Measurements from ENCODE around the gene MAN2B1. TPM values are rescaled to one million over a fixed set of nuclear protein-coding genes. Genes with fewer than 3 reads are reported as not detected.
A peak's percentile ranks its signal among the peaks of the same experiment; 100 is the strongest.

MAN2B1 gene
- polyA plus RNA-seq, 1 experiment: 66.9 TPM

DNA sequence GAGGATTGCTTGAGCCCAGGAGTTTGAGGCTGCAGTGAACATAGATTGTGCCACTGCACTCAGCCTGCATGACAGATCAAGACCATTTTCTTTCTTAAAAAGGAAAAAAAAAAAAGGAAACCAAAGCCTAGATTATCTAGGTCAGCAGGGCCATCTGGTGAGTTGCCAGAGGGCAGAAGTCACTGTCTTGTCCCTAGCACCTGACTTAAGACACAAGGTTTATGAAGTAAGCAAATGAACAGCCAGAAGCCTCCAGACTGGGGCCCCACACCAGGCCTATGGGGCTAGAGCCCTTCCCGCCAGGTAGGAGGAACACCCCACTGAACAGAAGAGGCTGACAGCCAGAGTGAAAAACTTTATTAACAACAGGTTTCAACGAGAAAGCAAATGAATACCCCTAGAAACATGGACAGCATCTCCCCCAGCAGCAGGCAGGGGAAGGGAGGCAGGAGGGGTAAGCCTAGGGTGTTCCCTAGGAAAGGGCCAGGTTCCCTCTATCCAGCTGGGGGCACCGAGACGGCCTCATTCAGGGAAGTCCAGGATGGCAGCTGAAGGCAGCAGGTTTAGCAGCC is 1.3 kb upstream of the MAN2B1 start:
- no peak for DNase-seq (ENCODE audit: low read depth)
- CTCF ChIA-PET: interaction anchor here (1.0 to 2.4 kb wide), 5 partner anchors 9 to 104 kb away, joined by 3 to 13 read pairs (median 3); no protein-coding TSS in a partner anchor
- peaks cover 12% of the 10 kb centered on the region for H3K36me3 ChIP-seq (ENCODE audit: control insufficient read depth, insufficient read depth, low read length)
- POLR2A ChIA-PET: no interaction called here
- no peaks in the 10 kb centered on the region for H3K27me3 ChIP-seq (ENCODE audit: control insufficient read depth, insufficient read depth, low read length)
- H3K4me3 ChIP-seq (ENCODE audit: low read depth, low read length): no peak overlapping the region; the same call in 1 of the 2 replicates
- TF ChIP-seq CTCF (IDR thresholded peaks at IDR 0.05; ENCODE audit: insufficient read depth, low read depth, low read length): no peak

DNA sequence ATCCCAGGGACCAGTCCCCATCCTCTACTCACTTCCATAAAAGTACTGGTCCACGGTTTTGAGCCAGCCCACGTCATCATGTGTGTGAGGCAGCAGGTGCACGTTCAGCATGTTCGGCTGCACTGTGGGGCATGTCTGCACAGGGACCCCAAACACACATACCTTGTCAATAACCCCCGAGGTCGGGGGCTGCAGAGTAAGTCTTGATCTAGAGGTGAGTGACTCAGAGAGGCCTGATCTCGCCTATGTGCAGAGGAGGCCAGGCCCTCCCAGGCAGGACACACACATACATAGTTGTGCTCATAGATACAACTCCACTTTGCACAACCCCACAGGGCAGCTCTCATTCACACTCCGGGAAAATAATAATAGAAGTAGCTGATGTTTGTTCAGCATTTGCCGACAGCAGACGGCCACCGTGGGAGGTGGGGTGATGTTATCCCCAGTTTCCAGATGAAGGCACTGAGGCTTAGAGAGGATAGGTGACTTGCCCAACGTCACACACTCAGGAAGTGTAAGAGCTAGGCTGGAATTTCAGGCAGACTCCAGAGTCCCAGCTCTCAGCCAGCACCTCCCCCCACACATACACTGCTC is 774 bp downstream of the MAN2B1 start:
- no peak for TF ChIP-seq CTCF (IDR thresholded peaks at IDR 0.05; ENCODE audit: insufficient read depth, low read depth, low read length)
- ChIA-PET CTCF (interaction anchor here (1.0 to 1.3 kb wide), 3 partner anchors 10 to 102 kb away, joined by 3 to 5 read pairs (median 4); no protein-coding TSS in a partner anchor), POLR2A (no interaction called here)
- no peaks in the 10 kb centered on the region for H3K27me3 ChIP-seq (ENCODE audit: control insufficient read depth, insufficient read depth, low read length)
- no peak for DNase-seq (ENCODE audit: low read depth)
- H3K4me3 ChIP-seq (ENCODE audit: low read depth, low read length): peak overlapping the region; percentile 71
- peaks cover 15% of the 10 kb centered on the region for H3K36me3 ChIP-seq (ENCODE audit: control insufficient read depth, insufficient read depth, low read length)

DNA sequence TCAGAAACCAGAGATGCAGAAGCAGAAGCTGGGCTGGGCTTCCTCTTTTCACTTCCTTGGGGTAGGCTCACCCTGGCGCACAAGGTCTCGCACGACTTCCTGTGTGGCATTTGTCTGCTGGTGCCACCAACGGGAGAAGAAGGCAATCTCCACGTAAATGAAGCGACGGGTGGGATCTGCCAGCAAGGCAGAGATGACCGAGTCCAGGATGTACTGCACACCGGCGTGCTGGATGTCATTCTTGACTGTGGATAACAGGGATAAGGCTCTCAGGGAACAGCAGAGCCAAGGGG is 1.3 kb downstream of the MAN2B1 start:
- Histone ChIP-seq H3K27me3 (ENCODE audit: control insufficient read depth, insufficient read depth, low read length) (no peaks in the 10 kb centered on the region), H3K36me3 (ENCODE audit: control insufficient read depth, insufficient read depth, low read length) (peaks cover 14% of the 10 kb centered on the region), H3K4me3 (ENCODE audit: low read depth, low read length) (no peak overlapping the region)
- POLR2A ChIA-PET: no interaction called here
- CTCF ChIA-PET: interaction anchor here (1.3 kb wide), 1 partner anchor 14 kb away, joined by 3 read pairs; no protein-coding TSS in a partner anchor
- no peak for TF ChIP-seq CTCF (IDR thresholded peaks at IDR 0.05; ENCODE audit: insufficient read depth, low read depth, low read length)
- DNase-seq (ENCODE audit: low read depth): no peak

DNA sequence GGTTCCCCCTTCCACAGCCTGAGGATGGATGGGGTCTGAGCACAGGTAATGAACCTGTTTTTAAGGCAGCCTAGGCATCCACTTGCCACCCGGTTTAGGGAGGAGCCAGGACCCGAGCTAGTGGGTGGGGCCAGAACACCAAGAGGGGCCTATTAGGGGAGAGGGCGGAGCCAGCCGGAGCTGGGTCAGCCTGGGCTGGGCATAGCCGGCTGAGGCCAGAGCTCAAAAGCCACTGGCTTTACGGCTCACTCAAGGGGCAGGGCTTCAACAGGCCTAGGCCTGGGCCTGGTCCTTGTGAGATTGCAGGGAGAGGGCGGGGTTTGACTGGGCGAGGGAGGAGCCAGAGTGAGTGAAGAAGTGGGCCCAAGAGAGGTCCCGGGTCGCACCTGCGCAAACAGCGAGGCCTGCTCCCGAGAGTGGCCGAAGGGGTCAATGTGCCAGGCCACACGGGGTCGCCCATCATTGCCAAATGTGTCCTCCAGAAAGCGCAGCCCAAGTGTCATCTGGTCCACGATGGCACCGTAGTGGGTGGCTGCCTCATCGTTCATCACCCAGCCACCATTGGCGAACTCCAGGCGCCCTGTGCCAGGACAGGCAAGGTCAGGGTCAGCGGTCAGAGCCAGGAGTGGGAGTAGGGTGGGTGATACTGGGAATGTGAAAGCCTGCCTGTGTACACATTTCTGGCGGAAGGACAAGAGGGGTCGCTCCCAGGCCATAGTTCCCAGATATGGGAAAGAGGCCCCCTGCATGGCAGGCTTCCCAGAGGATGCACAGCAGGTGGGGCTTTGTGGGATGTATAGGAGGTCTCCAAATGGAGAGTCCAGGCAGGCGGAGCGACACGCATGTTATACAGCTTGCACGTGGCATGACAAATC is 1.9 kb downstream of the MAN2B1 start:
- Histone ChIP-seq H3K36me3 (ENCODE audit: control insufficient read depth, insufficient read depth, low read length) (peaks cover 14% of the 10 kb centered on the region), H3K4me3 (ENCODE audit: low read depth, low read length) (no peak overlapping the region), H3K27me3 (ENCODE audit: control insufficient read depth, insufficient read depth, low read length) (no peaks in the 10 kb centered on the region)
- ChIA-PET CTCF (interaction anchor here (0.7 to 0.9 kb wide), 2 partner anchors 12 to 183 kb away, joined by 3 read pairs; no protein-coding TSS in a partner anchor), POLR2A (no interaction called here)
- TF ChIP-seq CTCF (IDR thresholded peaks at IDR 0.05; ENCODE audit: insufficient read depth, low read depth, low read length): no peak
- DNase-seq (ENCODE audit: low read depth): no peak

GRCh38 chr19:12660980-12661379 is 5.6 kb downstream of the MAN2B1 start:
- H3K27me3 ChIP-seq (ENCODE audit: control insufficient read depth, insufficient read depth, low read length): no peaks in the 10 kb centered on the region
- DNase-seq (ENCODE audit: low read depth): no peak
- TF ChIP-seq CTCF (IDR thresholded peaks at IDR 0.05; ENCODE audit: insufficient read depth, low read depth, low read length): no peak
- peaks cover 20% of the 10 kb centered on the region for H3K36me3 ChIP-seq (ENCODE audit: control insufficient read depth, insufficient read depth, low read length)
- ChIA-PET POLR2A (no interaction called here), CTCF (interaction anchor here (0.6 to 1.1 kb wide), 2 partner anchors 12 to 296 kb away, joined by 3 to 5 read pairs; partner anchors contain the start of gene ZNF442)
- no peak overlapping the region for H3K4me3 ChIP-seq (ENCODE audit: low read depth, low read length)
